HepG2 (cell line): Measurements from ENCODE around the gene CHRM3. TPM values are rescaled to one million over a fixed set of nuclear protein-coding genes. Genes with fewer than 3 reads are reported as not detected.

Experiments
- ATAC-seq: fragments of 200-7000 bp; cut with Tn5 transposase; 3 replicates; pipeline ENCODE4 v1.9.1; 2020; ENCODE audit warnings: mild to moderate bottlenecking, moderate library complexity
- BruUV-seq: library from RNA; stranded (reverse); fragments of 400-500 nt; replicated peaks from 2 replicates; lab custom pipeline; 2021; lab: Mats Ljungman, UMichigan
- CTCF ChIA-PET: fragments of 300-600 bp; formaldehyde crosslinking; extraction: SDS; loops from one replicate; lab custom pipeline; 2021; ENCODE audit warnings: low total read pairs, inconsistent platforms, low intra/inter-chr PET ratio; lab: Yijun Ruan, JAX
- POLR2A ChIA-PET: fragments of 350-600 bp; sonication (Branson Sonifier 250); formaldehyde crosslinking; loops from one replicate; lab custom pipeline; 2020; ENCODE audit warnings: antibody characterized with exemption, inconsistent platforms; lab: Yijun Ruan, JAX
- DNase-seq: peaks from one replicate; pipeline ENCODE4 v3.0.0-alpha.2; 2015; ENCODE audit warnings: low spot score
- FAIRE-seq: peaks from 3 replicates; lab custom pipeline; 2011; peaks lifted over from hg19 to GRCh38; lab: Jason Lieb, UNC
- H2AFZ ChIP-seq: one replicate; pipeline ENCODE4 v1.6.1; 2011; ENCODE audit warnings: low read length, inconsistent platforms
- H3K27ac ChIP-seq: fragments of 300-600 bp; 3 replicates; pipeline ENCODE4 v1.8.0; 2011; ENCODE audit warnings: mixed run types, mild to moderate bottlenecking, mixed read lengths, low read length, inconsistent platforms; ENCODE audit not compliant: insufficient read depth; ENCODE audit errors: extremely low read length
- H3K27me3 ChIP-seq, 2 experiments: fragments of 200-600 bp in 1 of 2; 2 replicates in 1 of 2; 3 replicates in 1 of 2; pipeline versions ENCODE4 v1.6.0 to v1.8.0; 2011; ENCODE audit warnings: low read length in 2 of 2, mild to moderate bottlenecking in 2 of 2, moderate library complexity in 2 of 2, inconsistent platforms in 1 of 2; ENCODE audit not compliant: insufficient read depth in 2 of 2, control insufficient read depth in 1 of 2
- H3K36me3 ChIP-seq, 2 experiments: fragments of 200-600 bp in 1 of 2; replicated peaks in 1 of 2; 2 replicates in 1 of 2; 3 replicates in 1 of 2; pipeline versions ENCODE4 v1.5.1 to v1.8.0; 2011; ENCODE audit warnings: low read length in 2 of 2, inconsistent platforms in 1 of 2; ENCODE audit not compliant: insufficient read depth in 2 of 2, control insufficient read depth in 1 of 2
- H3K4me1 ChIP-seq: 2 replicates; pipeline ENCODE4 v1.5.1; 2012; ENCODE audit warnings: low read length, inconsistent platforms; ENCODE audit not compliant: insufficient read depth
- H3K4me2 ChIP-seq: 2 replicates; pipeline ENCODE4 v1.6.0; 2011; ENCODE audit warnings: low read depth, low read length, inconsistent platforms
- H3K4me3 ChIP-seq, 3 experiments: fragments of 200-600 bp in 1 of 3; sonication (generic), shearing (Covaris generic) in 1 of 3; replicated peaks in 1 of 3; 2 replicates each; pipeline ENCODE4 v1.5.1; 2011 to 2016; ENCODE audit warnings: low read length in 3 of 3, inconsistent platforms in 2 of 3, low read depth in 2 of 3, mild to moderate bottlenecking in 2 of 3, control low read depth in 1 of 3, mixed read lengths in 1 of 3; ENCODE audit not compliant: insufficient read depth in 1 of 3
- H3K79me2 ChIP-seq: one replicate; pipeline ENCODE4 v1.6.1; 2011; ENCODE audit warnings: low read length, inconsistent platforms; ENCODE audit not compliant: insufficient read depth
- H3K9ac ChIP-seq: 2 replicates; pipeline ENCODE4 v1.6.0; 2011; ENCODE audit warnings: mild to moderate bottlenecking, low read depth, low read length, inconsistent platforms; ENCODE audit not compliant: insufficient read depth
- H3K9me3 ChIP-seq: 2 replicates; pipeline ENCODE4 v1.5.1; 2012; ENCODE audit warnings: mild to moderate bottlenecking, low read length
- H4K20me1 ChIP-seq: 2 replicates; pipeline ENCODE4 v1.6.0; 2011; ENCODE audit warnings: inconsistent platforms, mild to moderate bottlenecking, low read length, moderate library complexity; ENCODE audit not compliant: insufficient read depth
- AGO1 ChIP-seq: fragments of 200-400 bp; formaldehyde crosslinking; IDR thresholded peaks from 2 replicates; pipeline ENCODE4 v1.6.1; 2017; ENCODE audit warnings: mild to moderate bottlenecking, low read depth, low read length, moderate library complexity; ENCODE audit not compliant: poor library complexity, severe bottlenecking
- ZBTB7A ChIP-seq: sonication (generic); formaldehyde crosslinking; IDR thresholded peaks from 2 replicates; pipeline ENCODE4 v1.8.0; 2022; ENCODE audit warnings: mild to moderate bottlenecking, missing genetic modification reagents
- ZNF326 ChIP-seq: sonication (generic); formaldehyde crosslinking; IDR thresholded peaks from 2 replicates; pipeline ENCODE4 v1.4.0; 2020; ENCODE audit warnings: missing genetic modification reagents, borderline replicate concordance
- ZNF572 ChIP-seq: sonication (generic); formaldehyde crosslinking; IDR thresholded peaks from 2 replicates; pipeline ENCODE4 v1.5.1; 2020; ENCODE audit warnings: mild to moderate bottlenecking, missing genetic modification reagents
- ZNF615 ChIP-seq: sonication (generic); formaldehyde crosslinking; IDR thresholded peaks from 2 replicates; pipeline ENCODE4 v1.5.0; 2020; ENCODE audit warnings: mild to moderate bottlenecking, missing genetic modification reagents, borderline replicate concordance
- WGBS: methylation state at CpG from one replicate; pipeline ENCODE4 v1.1.6; 2017; ENCODE audit warnings: low lambda C conversion rate; 5-methylcytosine and 5-hydroxymethylcytosine counted together
- in situ Hi-C: cut with HindIII; loops from 2 replicates; pipeline ENCODE4 v1.10.0; 2017; ENCODE audit warnings: low pct_unique_long_range_greater_than_20kb; ENCODE audit not compliant: extremely low pct_ligation_motif_present
- intact Hi-C: fragments of 100-400 bp; cut with micrococcal nuclease; formaldehyde crosslinking; loops from one replicate; pipeline ENCODE4 v1.10.0; 2022; ENCODE audit not compliant: unreplicated experiment
- polyA plus RNA-seq, 8 experiments: library from polyadenylated mRNA; depleted of rRNA in 3 of 8; stranded (reverse) in 7 of 8; unstranded in 1 of 8; fragments of >200 nt; fragmentation: Illumina TruSeq in 4 of 8; extraction: Trizol in 4 of 8; gene quantifications; 2 replicates each; pipeline versions ENCODE4 v1.2.1 to v1.2.3, GENCODE V29; 2011 to 2016; ENCODE audit warnings: low read depth in 4 of 8, missing spikeins in 1 of 8, mixed read lengths in 1 of 8; ENCODE audit not compliant: insufficient read depth in 1 of 8
- total RNA-seq, 5 experiments: library from RNA; depleted of rRNA; stranded (reverse); fragments of >200 nt; fragmentation: Illumina TruSeq; extraction: Trizol; gene quantifications; 2 replicates each; pipeline ENCODE4 v1.2.3, GENCODE V29; 2016; ENCODE audit warnings: low read depth in 1 of 5
- TF ChIP-seq, protein P1 (sequence below): IDR thresholded peaks from 2 replicates; pipeline ENCODE4 v1.6.1; 2016; ENCODE audit warnings: low read depth

The CHRM3 gene
- total and polyA plus RNA-seq, 2 of the 13 experiments (the other 11 are each of a cell fraction or from before 2014, with no cell fraction given): not detected

GRCh38 chr1:239383714-239384113 lies 2.7 kb upstream of the CHRM3 start (continued):
- TF ChIP-seq ZBTB7A (CRISPR knock-in tag) (no peak), AGO1 (no peak), ZNF615 (CRISPR knock-in tag) (no peak), ZNF572 (CRISPR knock-in tag) (no peak)

GRCh38 chr1:239387304-239388158 lies 1.2 kb downstream of the CHRM3 start:
- POLR2A ChIA-PET: no interaction called here
- Histone ChIP-seq H3K4me2 (no peak overlapping the region), H3K9me3 (peaks cover 15% of the 10 kb centered on the region; the same call in 1 of the 2 replicates)
- no peak for TF ChIP-seq ZNF326 (CRISPR knock-in tag)
- TF ChIP-seq, protein P1, sequence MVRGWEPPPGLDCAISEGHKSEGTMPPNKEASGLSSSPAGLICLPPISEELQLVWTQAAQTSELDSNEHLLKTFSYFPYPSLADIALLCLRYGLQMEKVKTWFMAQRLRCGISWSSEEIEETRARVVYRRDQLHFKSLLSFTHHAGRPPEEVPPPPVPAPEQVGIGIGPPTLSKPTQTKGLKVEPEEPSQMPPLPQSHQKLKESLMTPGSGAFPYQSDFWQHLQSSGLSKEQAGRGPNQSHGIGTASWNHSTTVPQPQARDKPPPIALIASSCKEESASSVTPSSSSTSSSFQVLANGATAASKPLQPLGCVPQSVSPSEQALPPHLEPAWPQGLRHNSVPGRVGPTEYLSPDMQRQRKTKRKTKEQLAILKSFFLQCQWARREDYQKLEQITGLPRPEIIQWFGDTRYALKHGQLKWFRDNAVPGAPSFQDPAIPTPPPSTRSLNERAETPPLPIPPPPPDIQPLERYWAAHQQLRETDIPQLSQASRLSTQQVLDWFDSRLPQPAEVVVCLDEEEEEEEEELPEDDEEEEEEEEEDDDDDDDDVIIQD: no peak
- TF ChIP-seq, all 625 proteins: peak for 0
- no TSS peak for BruUV-seq
- Histone ChIP-seq H3K27me3 (no peaks in the 10 kb centered on the region), H3K79me2 (no peaks in the 10 kb centered on the region), H3K4me3 (no peak overlapping the region), H4K20me1 (no peaks in the 10 kb centered on the region), H3K36me3 (no peaks in the 10 kb centered on the region), H3K4me1 (no peaks in the 10 kb centered on the region), H3K9ac (no peak overlapping the region), H2AFZ (no peak overlapping the region), H3K27ac (no peak overlapping the region)
- CTCF ChIA-PET: no interaction called here
- FAIRE-seq (no peak), ATAC-seq (no peak), DNase-seq (no peak)
- 40% methylated on average over 34 of the region's 55 CpGs for WGBS
- intact Hi-C loops (no loop called here), in situ Hi-C loops (no loop called here)
